Non-pigmented ciliary epithelial cell (primary cell): ENCODE measurements around the gene DDIT3.

Source experiments
- DNase-seq: peaks from one replicate; pipeline ENCODE4 v3.0.0-alpha.2; 2010; ENCODE audit warnings: low read depth

The DDIT3 gene

DNA sequence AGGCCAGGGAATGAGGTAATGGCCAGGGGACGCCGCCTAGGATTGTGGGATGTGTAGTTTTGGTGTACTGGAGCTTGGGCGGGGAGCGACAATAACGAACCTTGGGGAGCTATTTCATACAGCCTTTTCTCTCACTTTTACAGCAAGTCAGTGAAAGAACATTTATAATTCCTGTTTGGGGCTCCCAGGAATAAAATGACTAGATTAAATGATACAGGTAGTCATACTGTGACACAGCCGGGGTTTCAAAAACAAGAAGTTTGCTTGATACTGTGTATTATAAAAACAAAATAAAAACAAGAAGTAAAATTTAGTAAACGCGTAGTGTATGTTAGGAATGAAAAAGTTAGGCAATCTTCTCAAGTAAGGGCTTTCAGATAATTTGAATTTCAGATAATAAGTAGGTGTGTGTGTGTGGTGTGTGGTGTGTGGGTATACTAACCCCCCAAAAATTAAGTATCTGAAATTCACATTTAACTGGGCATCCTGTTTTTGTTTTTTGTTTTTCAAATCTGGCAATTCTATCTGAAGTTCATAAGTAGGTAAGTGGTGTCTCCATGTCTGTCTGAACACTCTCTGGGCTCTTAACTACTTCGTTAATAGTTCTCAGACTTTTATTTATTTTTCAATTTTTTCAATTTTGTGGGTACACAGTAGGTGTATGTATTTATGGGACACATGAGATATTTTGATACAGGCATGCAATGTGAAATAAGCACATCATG lies 27.1 kb upstream of the DDIT3 start:
- DNase-seq = no peak

DNA sequence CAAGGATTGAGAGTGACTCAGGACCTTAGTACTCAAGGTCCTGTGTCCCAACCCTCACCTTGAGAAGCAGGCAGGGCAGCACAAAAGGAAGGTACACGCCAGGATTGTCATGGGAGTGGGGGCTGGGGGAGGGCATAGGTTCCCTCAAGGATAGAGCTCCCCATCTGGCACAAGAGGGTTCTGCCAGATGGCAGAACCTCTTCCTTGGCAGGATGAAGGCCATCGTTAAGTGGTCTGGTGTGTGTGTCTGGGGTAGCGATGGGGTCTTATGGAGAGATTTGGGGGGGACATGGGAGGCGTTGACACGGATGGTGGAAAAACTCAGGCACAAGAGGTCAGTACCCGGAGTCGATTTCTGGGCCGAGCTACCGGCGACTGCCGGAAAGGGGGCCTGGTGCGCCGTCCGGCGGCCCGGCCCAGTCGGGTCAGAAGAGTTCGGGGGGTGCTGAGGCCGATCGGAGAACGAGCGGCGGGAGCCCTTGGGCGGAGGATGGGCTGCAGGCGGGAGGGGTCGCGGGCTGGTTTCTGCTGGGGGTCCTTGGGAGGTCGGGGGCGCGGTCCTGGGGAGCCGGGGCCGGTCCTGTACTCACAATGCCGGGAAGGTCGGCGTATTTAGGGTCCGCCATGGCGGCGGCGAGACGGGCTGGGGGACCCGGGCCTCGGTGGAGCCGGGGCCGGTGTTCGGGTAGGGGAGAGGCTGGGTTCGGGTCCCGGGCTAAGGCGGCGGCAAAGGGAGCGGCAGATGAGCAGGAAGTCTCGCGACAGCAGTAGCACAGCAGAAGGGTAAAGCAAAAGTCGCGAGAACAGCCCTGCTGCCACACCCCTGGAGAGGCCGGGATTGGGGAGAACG lies 26.3 kb upstream of the DDIT3 start, which contains the start of gene DCTN2:
Gene DCTN2, minus strand, starts transcription at position 755 of the 850 bp plus-strand sequence. Its CDS starts 129 bp downstream, at position 626.
- DNase-seq = peak; percentile 89

DNA sequence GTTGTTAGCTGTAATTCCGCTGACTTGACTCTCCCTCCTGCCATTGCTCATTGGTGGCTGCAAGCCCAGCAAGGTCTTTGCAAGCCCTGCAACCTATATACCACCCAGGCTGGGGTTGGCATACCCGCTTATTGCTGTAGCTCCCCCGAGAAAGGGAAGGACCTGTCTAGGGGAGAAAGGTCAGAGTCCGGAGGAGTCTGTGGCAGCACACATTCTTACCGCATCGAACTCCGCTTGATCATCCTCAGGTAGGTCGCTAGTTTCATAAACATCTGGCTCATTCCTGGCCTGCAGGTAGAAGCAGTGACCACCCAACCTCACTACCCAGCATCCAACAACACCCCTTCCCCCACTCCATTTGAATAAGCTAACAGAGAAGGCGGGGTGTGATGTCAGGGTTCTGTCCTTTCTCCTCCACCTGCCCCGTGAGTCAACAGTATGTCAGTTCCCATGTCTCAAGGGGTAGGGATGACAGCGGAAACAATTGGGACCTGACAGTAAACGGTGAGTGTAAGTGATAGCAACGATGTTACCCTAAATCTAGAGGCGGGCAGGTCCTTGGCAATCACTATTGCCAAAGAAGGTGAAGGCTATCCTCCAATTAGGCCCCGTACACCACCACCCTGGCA lies 25.6 kb upstream of the DDIT3 start:
- no peak for DNase-seq

DNA sequence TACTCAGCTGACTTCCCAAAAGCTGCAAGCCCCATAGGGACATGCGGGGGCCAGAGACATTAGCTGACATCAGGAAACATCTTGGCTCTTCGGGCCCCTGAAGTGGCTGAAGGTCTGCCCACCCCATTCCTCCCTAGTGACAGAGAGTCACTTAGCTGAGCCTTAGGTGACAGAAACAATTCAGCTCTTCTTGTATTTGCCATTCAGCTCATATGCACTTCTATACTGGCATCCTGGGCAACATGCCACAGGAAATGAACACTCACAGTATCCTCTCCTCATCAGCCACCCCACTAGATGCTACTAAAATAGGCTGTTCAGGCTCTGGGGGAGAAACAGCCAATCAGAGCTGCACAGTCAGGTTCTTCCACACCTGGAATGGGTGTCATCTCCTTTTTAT lies 23.3 kb upstream of the DDIT3 start:
- no peak for DNase-seq

DNA sequence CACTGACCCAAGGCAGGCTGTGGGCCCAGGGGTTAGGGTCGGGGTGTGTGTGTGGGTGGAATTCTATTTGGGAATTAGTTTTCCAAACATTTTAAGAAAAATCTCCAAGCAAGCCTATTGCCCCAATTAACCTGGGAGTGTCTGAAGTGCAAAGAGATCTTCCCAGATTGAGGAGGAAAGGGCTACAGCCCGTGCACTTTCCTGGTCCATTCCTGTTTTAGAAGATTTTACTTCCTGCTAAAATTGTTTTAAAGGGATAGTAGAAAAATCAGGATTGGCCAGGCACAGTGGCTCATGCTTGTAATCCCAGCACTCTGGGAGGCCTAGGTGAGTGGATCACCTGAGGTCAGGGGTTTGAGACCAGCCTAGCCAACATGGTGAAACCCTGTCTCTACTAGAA lies 21.4 kb upstream of the DDIT3 start:
- DNase-seq = no peak

DNA sequence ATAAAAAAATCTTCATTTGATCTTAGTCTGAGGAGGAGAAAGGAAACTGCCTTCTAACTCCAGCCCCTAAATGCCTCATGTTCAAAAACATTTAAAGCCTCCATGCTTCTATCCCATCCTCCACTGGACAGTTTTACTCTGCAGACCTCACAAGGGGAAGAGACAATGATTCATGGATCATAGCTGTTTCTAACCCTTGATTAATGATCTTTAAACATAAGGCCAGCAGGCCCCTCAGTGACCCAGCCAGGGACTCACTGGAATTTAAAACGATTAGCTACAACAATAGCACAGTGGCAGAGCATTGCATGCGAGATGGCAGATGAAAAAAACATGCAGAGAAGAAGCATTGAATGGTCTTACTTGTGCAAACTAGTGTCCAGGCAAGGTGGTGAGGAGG lies 20.7 kb upstream of the DDIT3 start:
- DNase-seq = no peak

DNA sequence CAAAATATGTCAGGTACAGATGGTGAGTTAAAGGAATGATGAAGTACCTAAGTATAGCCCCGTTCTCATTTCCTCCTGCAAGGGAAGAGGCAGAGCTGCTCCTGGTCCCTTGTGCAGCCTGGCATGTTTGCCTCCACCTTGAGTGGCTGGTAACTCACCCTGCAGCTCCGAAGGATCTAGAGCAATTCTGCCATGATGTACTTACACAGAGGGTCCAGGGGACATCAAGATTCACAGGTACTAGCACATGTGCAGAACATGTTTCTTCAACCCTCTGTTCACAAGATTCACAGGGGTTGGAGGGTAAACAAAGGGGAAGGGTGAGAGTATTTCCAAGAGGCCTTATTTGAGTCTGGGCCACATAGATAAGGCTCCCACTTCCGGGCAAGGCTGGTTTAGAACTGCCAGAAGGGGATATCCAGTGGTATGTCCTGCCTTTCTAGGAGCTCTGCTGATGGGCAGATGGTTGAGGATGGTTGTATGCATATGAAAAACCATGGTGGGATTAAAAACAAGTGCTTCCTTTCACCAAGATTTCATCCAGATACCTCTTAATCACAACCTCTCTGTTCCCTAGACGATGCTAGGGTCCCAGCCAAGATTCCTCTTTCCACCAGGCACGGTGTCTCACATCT lies 18.9 kb upstream of the DDIT3 start:
- DNase-seq = no peak

DNA sequence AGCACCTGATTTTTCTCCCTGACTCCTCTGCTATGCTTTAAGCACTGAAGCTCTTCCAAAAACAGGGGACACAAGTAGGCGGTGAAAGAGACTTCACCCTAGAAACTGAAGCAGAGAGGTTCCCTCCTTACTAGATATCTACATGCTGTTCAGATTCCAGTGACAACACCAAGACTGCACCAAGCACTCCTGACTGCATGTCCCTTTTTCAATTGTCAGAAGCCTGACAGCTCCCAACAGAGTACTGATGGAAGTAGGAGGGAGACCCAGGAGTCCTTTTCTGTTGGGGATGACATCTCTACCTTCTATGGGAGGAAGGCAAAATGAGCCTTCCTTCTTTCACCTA lies 16.3 kb upstream of the DDIT3 start:
- DNase-seq = no peak

DNA sequence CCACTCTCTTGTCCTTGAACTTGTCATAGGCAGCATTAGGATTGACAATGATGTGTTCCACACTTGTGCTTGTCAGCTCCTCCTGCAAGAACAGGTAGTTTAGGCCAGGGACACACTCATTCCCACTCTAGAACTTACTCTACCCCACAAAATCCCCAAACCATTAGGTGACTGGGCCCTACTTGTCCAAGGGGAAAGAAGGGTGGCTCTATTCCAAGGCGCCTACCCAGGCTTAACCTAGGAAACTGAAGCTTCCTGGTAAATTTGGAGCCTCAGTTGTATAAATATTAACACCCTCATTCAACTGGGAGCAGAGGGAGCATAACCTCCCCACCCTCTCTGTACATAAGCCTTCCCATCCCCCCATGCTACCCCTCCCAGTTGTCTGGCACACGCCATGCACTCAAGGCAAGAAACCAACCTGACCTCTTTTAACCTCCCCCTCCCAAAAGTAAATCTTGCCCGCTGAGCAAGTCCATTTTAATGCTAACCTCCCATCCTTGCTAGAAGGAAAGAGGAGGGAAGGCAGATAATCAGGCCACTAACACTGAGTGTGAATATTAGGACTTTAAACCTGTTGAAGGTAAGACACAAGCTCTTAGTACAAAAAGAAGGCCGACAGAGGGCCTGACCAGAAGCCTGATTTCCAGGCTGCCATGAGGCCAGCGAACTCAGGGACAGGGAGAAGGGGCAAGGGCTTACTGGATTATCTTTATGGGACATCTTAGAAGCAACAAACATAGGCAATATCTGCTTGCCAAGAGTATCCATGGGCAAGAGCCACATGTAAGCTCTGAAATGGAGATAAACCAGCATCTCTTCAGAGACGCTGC lies 15.7 kb upstream of the DDIT3 start:
- DNase-seq = no peak

DNA sequence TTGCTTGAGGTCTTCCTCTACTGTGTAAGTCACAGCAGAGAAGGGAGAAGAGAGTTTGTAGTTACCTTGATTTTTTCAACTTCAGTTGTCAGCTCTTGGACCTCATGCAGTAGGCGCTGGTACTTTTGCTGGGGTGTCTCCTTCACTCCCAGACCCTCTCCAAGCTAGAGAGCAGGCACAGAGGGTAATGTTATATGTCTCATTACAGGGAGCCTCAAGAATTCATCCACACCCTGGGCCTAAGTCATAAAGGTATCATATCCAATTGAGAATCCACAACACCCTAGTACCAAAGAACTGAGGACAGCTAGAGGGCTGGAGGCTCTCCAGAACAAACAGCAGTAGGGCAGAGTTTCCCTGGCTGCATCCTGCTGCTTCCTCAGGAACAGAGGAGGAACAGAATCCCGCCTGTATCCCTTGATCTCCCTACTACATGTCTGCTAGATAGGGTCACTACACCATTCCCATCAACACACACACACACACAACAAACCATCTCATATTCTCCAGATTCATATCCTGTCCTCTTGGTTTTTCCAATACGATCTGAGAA lies 14.8 kb upstream of the DDIT3 start:
- DNase-seq = no peak

DNA sequence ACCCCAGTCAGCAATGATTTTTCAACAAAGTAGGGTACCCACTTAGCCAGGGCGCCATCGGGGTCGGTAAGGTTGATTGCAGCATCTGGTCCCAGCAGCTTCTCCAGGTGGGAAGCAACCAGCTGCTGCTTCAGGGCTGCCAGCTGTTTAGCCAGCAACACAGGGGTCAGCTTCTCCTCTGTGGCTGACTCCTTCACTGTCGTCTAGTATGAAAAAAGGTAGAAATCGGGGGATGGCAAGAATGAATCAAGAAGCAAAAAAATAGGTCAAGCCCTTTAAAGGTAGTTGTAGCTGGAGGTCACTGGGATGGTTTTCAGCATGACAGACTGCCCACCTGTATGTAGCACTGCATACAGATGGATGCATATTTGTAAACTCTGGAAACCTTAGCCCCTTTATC lies 13.9 kb upstream of the DDIT3 start:
- DNase-seq = no peak

DNA sequence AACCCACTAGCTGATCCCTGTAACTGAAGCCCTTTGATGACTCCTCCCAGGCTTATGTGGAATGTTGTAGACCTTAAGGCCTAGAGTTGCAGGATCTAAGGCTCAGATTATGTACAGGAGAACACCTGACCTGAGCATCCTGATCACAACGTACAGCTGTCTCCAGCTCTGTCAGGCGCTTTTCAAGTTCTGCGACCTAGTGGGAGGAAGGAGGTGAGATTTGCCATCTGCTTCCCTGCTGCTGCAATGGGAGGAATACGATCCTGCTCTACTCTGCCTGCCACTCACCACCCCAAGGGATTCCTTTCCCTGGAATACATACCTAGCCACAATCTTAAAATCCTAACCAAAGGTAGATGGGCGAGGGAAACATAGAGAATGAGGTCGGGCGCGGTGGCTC lies 12.8 kb upstream of the DDIT3 start:
- DNase-seq = no peak

DNA sequence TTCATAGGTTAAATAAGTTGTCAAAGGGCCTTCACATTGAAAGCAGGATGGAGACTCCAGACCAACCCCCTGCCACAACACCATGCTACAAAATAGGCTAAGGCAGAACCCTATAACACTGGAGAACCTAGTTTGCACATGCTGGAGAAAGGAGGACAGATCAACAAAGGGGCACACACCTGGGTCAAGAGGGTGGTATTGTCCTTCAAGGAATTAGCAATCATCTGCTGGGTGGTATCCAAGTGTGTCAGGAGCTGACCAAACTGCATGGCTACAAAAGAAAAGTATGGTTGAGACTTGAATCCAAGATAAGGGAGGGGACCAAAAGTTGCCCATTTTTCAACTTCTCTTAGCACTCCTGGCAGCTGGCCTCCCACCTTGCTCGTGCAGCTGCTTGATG lies 11.5 kb upstream of the DDIT3 start:
- no peak for DNase-seq

DNA sequence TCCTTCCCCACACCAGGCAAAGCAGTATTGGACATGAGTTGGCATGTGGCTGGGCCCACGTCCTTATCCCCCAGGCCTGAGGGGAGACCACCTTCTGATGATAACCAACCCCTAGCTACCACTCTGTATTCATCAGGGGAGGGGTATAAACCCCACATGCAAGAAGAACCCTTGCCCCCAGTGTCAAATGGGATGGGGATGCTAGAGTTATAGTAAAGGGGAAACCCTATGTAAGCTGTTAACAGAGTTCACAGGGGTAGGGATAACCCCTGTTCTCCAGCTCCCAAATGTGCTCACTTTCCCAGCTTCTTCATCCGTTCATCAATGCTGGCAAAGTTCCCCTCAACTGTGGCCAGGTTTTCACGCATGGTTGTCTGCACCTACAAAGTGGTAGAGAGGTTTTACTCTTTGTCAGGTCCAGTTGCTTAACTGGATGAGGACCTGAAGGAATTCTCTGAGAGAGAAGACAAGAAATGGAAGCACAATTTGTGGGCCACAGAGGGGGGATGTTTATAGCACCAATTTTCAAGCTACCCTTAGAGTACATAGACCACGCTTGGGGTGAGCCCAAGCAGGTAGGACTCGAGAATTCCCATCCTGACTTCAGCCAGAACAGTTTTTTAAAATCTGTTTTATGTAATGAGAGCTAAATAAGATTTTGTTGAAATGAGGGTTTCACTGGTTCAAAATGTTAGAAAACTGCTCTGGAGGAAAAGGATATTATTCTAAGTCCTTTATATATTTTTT lies 10.3 kb upstream of the DDIT3 start:
- no peak for DNase-seq

DNA sequence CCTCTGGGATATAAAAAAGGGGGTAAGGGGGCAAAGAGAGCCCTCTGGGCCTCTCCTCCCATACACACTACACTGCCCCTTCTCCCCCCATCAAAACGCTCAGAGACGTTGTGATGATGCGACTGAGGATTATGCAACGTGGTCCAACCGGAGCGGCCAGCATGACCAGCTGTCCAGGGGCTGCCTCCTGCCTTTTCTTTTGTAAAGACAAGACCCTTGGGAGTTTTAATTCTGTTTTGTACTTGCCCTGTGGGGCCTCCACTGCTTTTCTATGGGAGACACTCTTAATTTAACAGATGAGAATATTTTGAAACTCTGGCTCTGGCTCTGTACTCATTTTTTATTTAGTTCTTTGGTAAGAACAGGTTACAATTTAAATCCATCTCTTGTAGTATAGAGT lies 9.5 kb upstream of the DDIT3 start:
- DNase-seq = no peak

DNA sequence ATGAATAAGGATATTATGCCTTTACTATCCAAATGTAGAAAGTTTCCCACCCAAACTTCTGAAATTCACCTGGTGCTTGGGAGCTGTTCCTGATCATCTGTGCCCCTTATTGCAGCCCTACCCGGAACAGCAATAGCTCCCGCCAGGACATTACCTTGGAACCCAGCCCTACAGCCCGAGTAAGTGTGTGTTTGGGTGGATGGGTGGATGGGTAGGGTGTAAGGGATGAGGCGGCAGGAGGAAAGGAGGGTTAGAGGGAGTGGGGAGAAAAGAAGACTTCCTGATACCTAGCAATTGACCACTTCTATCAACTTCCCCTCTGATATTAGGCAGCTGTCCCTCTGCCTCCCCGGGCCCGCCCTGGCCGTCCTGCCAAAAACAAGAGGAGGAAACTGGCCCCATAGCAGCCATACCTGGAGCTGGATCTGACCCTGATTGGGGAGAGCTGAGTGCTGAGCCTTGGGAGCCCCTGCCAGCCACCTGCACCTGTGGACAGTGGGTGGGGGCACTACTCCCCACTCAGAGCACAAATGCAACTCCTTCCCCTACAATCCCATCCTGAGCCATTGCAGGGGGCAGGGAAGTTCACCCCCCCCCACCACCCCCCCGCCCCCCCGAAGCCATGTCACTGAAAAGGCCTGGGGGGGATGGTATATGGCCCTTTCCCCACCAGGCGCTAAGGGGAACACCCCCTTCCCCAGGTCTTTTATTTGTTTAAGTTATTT lies 8.7 kb upstream of the DDIT3 start:
- DNase-seq = no peak

DNA sequence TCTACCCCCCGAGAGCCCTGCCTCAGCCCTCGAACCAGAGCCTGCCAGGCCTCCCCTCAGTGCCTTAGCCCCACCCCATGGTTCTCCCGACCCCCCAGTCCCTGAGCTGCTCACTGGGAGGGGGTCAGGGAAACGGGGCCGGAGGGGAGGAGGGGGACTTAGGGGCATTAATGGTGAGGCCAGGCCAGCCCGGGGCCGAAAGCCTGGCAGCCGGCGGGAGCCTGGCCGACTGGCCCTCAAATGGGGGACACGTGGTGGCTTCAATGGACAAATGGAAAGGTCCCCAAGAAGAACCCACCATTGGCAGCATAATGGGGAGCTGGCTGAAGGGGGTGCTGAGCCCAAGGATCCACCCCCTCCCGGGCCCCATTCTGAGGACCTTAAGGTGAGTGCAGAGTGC lies 7.9 kb upstream of the DDIT3 start:
- DNase-seq = no peak

DNA sequence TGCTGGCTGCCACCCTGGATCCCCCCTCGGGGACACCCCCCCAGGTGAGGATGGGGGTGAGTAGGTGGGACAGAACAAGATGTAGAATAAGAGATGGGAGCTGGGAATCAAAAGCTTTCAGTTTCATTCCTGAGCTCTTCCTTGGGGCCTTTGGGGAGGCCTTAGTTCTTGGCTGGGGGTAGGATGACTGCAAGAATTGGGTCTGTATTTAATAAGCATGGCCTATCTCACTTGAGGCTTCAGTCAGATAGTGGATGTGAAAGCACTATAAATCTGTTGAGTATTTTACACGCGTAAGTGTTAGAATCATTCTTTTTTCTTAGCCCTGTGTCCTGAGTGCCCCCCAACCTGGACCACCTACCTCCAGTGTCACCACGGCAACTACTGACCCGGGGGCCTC lies 6.9 kb upstream of the DDIT3 start:
- DNase-seq = no peak

DNA sequence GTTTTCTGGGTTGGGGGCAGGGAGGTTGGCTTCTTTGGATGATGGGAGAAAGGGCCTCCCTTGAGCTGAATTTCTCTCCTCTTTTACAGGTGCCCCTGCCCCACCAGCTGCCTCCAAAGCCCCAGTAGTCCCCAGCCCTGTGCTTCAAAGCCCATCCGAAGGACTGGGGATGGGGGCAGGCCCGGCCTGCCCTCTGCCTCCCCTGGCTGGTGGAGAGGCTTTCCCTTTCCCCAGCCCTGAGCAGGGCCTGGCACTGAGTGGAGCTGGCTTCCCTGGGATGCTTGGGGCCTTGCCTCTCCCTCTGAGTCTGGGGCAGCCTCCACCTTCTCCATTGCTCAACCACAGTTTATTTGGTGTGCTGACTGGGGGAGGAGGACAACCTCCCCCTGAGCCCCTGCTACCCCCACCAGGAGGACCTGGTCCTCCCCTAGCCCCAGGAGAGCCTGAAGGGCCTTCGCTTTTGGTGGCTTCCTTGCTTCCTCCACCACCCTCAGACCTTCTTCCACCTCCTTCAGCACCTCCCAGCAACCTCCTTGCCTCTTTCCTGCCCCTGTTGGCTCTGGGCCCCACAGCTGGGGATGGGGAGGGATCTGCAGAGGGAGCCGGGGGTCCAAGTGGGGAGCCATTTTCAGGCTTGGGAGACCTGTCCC lies 6.3 kb upstream of the DDIT3 start:
- DNase-seq = no peak
